Measurements from ENCODE around the gene WDR70. TPM values are rescaled to one million over a fixed set of nuclear protein-coding genes. Genes with fewer than 3 reads are reported as not detected.

The WDR70 gene
- total and polyA plus RNA-seq, 12 donors: 9.2 to 26.0 (median 18.4) TPM

DNA sequence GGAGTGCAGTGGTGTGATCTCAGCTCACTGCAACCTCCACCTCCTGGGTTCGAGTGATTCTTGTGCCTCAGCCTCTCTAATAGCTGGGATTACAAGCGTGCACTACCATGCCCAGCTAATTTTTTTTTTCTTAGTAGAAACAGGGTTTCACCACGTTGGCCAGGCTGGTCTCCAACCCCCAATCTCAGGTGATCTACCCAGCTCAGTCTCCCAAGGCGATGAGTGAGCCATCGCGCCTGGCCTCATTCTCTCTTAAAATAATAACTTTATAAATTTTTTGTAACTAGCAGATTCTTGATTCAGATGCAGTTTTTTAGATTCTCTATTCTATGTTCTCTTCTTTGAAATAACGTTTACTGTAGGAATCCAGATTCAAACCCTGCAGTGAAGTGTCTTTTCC lies 333.6 kb downstream of the WDR70 start:
- intact Hi-C loops (cut with DNase I): no loop called here
- no peak for DNase-seq
- H3K27ac ChIP-seq: no peak overlapping the region
- H3K4me3 ChIP-seq: no peak overlapping the region
- ATAC-seq: no peak
- H3K27me3 ChIP-seq: no peaks in the 10 kb centered on the region
- TF ChIP-seq, protein P1, sequence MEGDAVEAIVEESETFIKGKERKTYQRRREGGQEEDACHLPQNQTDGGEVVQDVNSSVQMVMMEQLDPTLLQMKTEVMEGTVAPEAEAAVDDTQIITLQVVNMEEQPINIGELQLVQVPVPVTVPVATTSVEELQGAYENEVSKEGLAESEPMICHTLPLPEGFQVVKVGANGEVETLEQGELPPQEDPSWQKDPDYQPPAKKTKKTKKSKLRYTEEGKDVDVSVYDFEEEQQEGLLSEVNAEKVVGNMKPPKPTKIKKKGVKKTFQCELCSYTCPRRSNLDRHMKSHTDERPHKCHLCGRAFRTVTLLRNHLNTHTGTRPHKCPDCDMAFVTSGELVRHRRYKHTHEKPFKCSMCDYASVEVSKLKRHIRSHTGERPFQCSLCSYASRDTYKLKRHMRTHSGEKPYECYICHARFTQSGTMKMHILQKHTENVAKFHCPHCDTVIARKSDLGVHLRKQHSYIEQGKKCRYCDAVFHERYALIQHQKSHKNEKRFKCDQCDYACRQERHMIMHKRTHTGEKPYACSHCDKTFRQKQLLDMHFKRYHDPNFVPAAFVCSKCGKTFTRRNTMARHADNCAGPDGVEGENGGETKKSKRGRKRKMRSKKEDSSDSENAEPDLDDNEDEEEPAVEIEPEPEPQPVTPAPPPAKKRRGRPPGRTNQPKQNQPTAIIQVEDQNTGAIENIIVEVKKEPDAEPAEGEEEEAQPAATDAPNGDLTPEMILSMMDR (IDR thresholded peaks at IDR 0.05): no peak
- H3K9me3 ChIP-seq: no peaks in the 10 kb centered on the region
- 80 to 84% methylated on average over 7 of the region's 7 CpGs for WGBS, 2 donors
- H3K4me1 ChIP-seq: peaks cover 0 to 12% (median 9%) of the 10 kb centered on the region in 9 donors
- peaks cover 0 to 7% (median 0%) of the 10 kb centered on the region in 9 donors for H3K36me3 ChIP-seq

DNA sequence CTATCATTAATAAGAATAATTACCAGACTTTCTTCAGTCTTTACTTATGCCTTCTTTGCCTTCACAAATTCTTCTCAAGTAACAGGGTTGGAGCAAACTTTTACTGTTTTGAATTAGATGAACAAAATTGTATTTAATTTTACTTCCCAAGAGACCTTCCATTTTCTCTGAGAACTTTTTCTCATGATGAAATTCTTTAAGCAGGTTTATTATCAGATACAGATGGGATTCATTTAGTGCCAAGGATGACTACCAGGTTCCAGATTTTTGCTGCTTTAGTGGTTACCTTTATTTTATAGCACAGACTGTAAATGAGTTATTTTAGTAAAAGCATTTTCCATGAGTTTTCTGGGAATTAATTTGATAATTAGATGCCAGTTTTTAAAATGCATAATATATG lies 335.6 kb downstream of the WDR70 start:
- ATAC-seq: no peak
- intact Hi-C loops (cut with DNase I): no loop called here
- Histone ChIP-seq H3K36me3 (peaks cover 0 to 5% (median 0%) of the 10 kb centered on the region in 9 donors), H3K4me1 (peaks cover 0 to 18% (median 14%) of the 10 kb centered on the region in 9 donors), H3K4me3 (no peak overlapping the region), H3K9me3 (no peaks in the 10 kb centered on the region), H3K27ac (no peak overlapping the region), H3K27me3 (no peaks in the 10 kb centered on the region)
- DNase-seq: no peak
- TF ChIP-seq, protein P1 (IDR thresholded peaks at IDR 0.05): no peak

DNA sequence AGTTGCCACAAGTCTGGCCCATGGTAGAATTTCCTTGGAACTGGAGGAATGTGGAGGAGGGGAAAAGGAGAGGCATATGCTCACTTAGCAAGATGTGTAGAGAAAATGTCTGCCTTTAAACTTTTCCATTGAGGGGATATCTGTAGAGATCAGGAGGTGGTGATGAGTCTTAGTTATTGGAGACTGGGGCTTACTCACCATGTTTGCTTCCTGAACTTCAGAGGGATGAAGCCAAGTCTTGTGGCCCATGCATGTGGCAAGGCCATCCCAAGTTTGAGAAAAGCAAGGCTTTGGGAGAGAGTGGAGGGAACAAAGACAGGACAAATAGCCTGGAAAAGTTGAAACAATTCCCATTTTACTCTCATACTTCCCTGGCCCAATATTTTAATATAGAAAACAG lies 336.2 kb downstream of the WDR70 start:
- ATAC-seq (no peak), DNase-seq (no peak)
- H3K9me3 ChIP-seq: no peaks in the 10 kb centered on the region
- H3K27me3 ChIP-seq: no peaks in the 10 kb centered on the region
- TF ChIP-seq, protein P1 (IDR thresholded peaks at IDR 0.05): no peak
- no peak overlapping the region for H3K27ac ChIP-seq
- H3K4me1 ChIP-seq: peaks cover 0 to 18% (median 14%) of the 10 kb centered on the region in 9 donors
- intact Hi-C loops (cut with DNase I): no loop called here
- no peak overlapping the region for H3K4me3 ChIP-seq
- no peaks in the 10 kb centered on the region for H3K36me3 ChIP-seq

DNA sequence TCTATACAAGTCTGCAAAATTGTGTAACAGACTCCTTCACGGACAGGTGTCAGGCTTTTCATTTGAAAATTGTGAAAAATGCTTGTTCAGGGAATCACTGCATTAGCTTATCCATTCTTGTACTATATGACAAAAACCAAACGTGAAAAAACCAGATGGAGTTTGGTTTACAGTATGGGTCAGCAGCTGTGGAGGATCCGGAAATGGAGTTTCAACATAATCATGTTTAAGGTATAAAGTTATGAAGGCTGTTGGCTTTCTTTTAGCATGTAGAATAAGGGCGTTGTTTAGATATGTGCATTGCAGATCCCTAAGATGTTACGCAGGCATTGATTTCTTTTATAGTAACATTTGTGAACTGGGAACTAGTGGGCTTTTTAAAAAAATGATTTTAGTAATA lies 336.9 kb downstream of the WDR70 start:
- TF ChIP-seq, protein P1 (IDR thresholded peaks at IDR 0.05): no peak
- H3K27ac ChIP-seq: no peak overlapping the region
- intact Hi-C loops (cut with DNase I): no loop called here
- 97 to 98% methylated on average over 5 of the region's 5 CpGs for WGBS, 2 donors
- no peaks in the 10 kb centered on the region for H3K27me3 ChIP-seq
- H3K4me1 ChIP-seq: peaks cover 0 to 18% (median 14%) of the 10 kb centered on the region in 9 donors
- peaks cover 0 to 5% (median 0%) of the 10 kb centered on the region in 9 donors for H3K36me3 ChIP-seq
- no peaks in the 10 kb centered on the region for H3K9me3 ChIP-seq
- no peak overlapping the region for H3K4me3 ChIP-seq
- DNase-seq: no peak
- no peak for ATAC-seq
